ENCODE results near the gene CIBAR2.

GRCh38 chr16:85072947-85073346 lies 39.3 kb downstream of the CIBAR2 start:
- TF ChIP-seq POLR2A (IDR thresholded peaks at IDR 0.05; ENCODE audit: low read length) (no peak), GATA1 (IDR thresholded peaks at IDR 0.05; ENCODE audit: low read depth, low read length) (no peak)

Data from erythroblast (primary cell).